HG03159 (cell line): ENCODE data around the gene GALNT12.

ENCODE experiments used
- ATAC-seq: cut with Tn5 transposase; IDR thresholded peaks from one replicate; pipeline ENCODE4 v1.9.1; 2021; ENCODE audit warnings: mild to moderate bottlenecking, moderate library complexity; ENCODE audit not compliant: unreplicated experiment

Gene GALNT12

GRCh38 chr9:98801561-98801960 is 5.9 kb upstream of the GALNT12 start:
- ATAC-seq: no peak

GRCh38 chr9:98801969-98802371 is 5.5 kb upstream of the GALNT12 start:
- no peak for ATAC-seq

GRCh38 chr9:98804083-98804482 is 3.4 kb upstream of the GALNT12 start:
- no peak for ATAC-seq

- ATAC-seq: no peak
Observed at GRCh38 chr9:98805506-98806272, 1.8 kb upstream of the GALNT12 start.

- ATAC-seq: no peak
Observed at GRCh38 chr9:98806394-98807035, 955 bp upstream of the GALNT12 start.

GRCh38 chr9:98807814-98808195 is 335 bp downstream of the GALNT12 start:
- no peak for ATAC-seq

- ATAC-seq: no peak
Observed at GRCh38 chr9:98808411-98808815, 943 bp downstream of the GALNT12 start.

GRCh38 chr9:98808875-98809274 is 1.4 kb downstream of the GALNT12 start:
- no peak for ATAC-seq

- ATAC-seq: no peak
Observed at GRCh38 chr9:98809311-98810101, 2.0 kb downstream of the GALNT12 start.

- ATAC-seq: no peak
Observed at GRCh38 chr9:98810102-98810842, 2.8 kb downstream of the GALNT12 start.

GRCh38 chr9:98811051-98811650 is 3.7 kb downstream of the GALNT12 start:
- no peak for ATAC-seq

GRCh38 chr9:98815391-98815951 is 8.0 kb downstream of the GALNT12 start:
- no peak for ATAC-seq

GRCh38 chr9:98818764-98819163 is 11.3 kb downstream of the GALNT12 start:
- ATAC-seq: no peak

GRCh38 chr9:98819231-98819630 is 11.8 kb downstream of the GALNT12 start:
- ATAC-seq: no peak

- no peak for ATAC-seq
Observed at GRCh38 chr9:98821831-98822230, 14.4 kb downstream of the GALNT12 start.

- ATAC-seq: no peak
Observed at GRCh38 chr9:98822661-98823060, 15.2 kb downstream of the GALNT12 start.

- ATAC-seq: no peak
Observed at GRCh38 chr9:98823666-98824334, 16.3 kb downstream of the GALNT12 start.

GRCh38 chr9:98825414-98825813 is 17.9 kb downstream of the GALNT12 start:
- no peak for ATAC-seq

- ATAC-seq: no peak
Observed at GRCh38 chr9:98826716-98827115, 19.2 kb downstream of the GALNT12 start.

GRCh38 chr9:98829766-98830165 is 22.3 kb downstream of the GALNT12 start:
- ATAC-seq: no peak
